Right ventricle myocardium inferior (tissue), 1 donor: ENCODE results near the gene ARHGAP19. TPM values are rescaled to one million over a fixed set of nuclear protein-coding genes. Genes with fewer than 3 reads are reported as not detected.
A peak's percentile ranks its signal among the peaks of the same experiment; 100 is the strongest.
"Not testable (repeated sequence)": the region's sequence is repeated elsewhere in the genome, so short reads cannot be mapped to it uniquely, and the experiment has no call there.

Experiments
- ATAC-seq: fragments of 200-7000 bp; cut with Tn5 transposase; one replicate; pipeline ENCODE4 v1.9.1; 2020; ENCODE audit warnings: mild to moderate bottlenecking, moderate library complexity
- DNase-seq: peaks from one replicate; pipeline ENCODE4 v3.0.0; 2021; ENCODE audit errors: missing footprints
- intact Hi-C: fragments of 100-400 bp; cut with DNase I; formaldehyde crosslinking; loops from one replicate; pipeline ENCODE4 v1.11.0; 2022
- total RNA-seq: library from RNA; stranded (reverse); fragmentation: NEBNext Ultra II Directional; extraction: Animal tissue kit (Norgen Biotek cat#: 25700); gene quantifications from one replicate; pipeline ENCODE4 v1.2.1, GENCODE V29; 2021
- donor health status: DM: no; HTN: yes; CAD: no; lungs with severe emphysema.

The ARHGAP19 gene
- total RNA-seq, 1 donor from 2014 or later: 5.6 TPM

GRCh38 chr10:97297556-97298222 is 5.3 kb upstream of the ARHGAP19 start:
- no peak for DNase-seq
- no peak for ATAC-seq
- intact Hi-C loops: no loop called here

- intact Hi-C loops: loop anchor here (5.0 kb wide), 1 partner anchor 44 kb away; no protein-coding TSS in a partner anchor
- no peak for ATAC-seq
Observed at GRCh38 chr10:97292862-97293198, 393 bp upstream of the ARHGAP19 start.

GRCh38 chr10:97291357-97292096 is 910 bp downstream of the ARHGAP19 start:
- DNase-seq (no peak), ATAC-seq (peak; percentile 2)
- intact Hi-C loops: loop anchor here (5.0 kb wide), 1 partner anchor 46 kb away; no protein-coding TSS in a partner anchor

More at GRCh38 chr10:97292862-97293198, 393 bp upstream of the ARHGAP19 start:
- DNase-seq: no peak

GRCh38 chr10:97290576-97291356 is 1.7 kb downstream of the ARHGAP19 start:
- intact Hi-C loops: loop anchor here (5.0 kb wide), 1 partner anchor 47 kb away; no protein-coding TSS in a partner anchor

GRCh38 chr10:97290076-97290475 is 2.4 kb downstream of the ARHGAP19 start:
- intact Hi-C loops: loop anchor here (5.0 kb wide), 1 partner anchor 47 kb away; no protein-coding TSS in a partner anchor
- not testable (repeated sequence) for ATAC-seq, DNase-seq

More at GRCh38 chr10:97290576-97291356, 1.7 kb downstream of the ARHGAP19 start:
- not testable (repeated sequence) for DNase-seq, ATAC-seq

- DNase-seq (no peak), ATAC-seq (no peak)
- intact Hi-C loops: loop anchor here (5.0 kb wide), 1 partner anchor 77 kb away; no protein-coding TSS in a partner anchor
Observed at GRCh38 chr10:97280783-97281182, 11.7 kb downstream of the ARHGAP19 start.

GRCh38 chr10:97279121-97279815 is 13.2 kb downstream of the ARHGAP19 start:
- no peak for DNase-seq
- ATAC-seq: no peak
- intact Hi-C loops: loop anchor here (2.0 kb wide), 1 partner anchor 54 kb away; no protein-coding TSS in a partner anchor

- peak; percentile 88 for ATAC-seq
- intact Hi-C loops: loop anchor here (2.0 kb wide), 1 partner anchor 54 kb away; no protein-coding TSS in a partner anchor
Observed at GRCh38 chr10:97278491-97278989, 13.9 kb downstream of the ARHGAP19 start.

GRCh38 chr10:97277551-97277950 is 14.9 kb downstream of the ARHGAP19 start:
- DNase-seq (no peak), ATAC-seq (no peak)
- intact Hi-C loops: no loop called here

More at GRCh38 chr10:97278491-97278989, 13.9 kb downstream of the ARHGAP19 start:
- no peak for DNase-seq

- ATAC-seq: no peak
- DNase-seq: no peak
- intact Hi-C loops: no loop called here
Observed at GRCh38 chr10:97274828-97275227, 17.6 kb downstream of the ARHGAP19 start.

GRCh38 chr10:97273700-97274099 is 18.7 kb downstream of the ARHGAP19 start:
- DNase-seq (no peak), ATAC-seq (no peak)
- intact Hi-C loops: no loop called here

- intact Hi-C loops: no loop called here
- DNase-seq (no peak), ATAC-seq (no peak)
Observed at GRCh38 chr10:97270523-97271154, 21.8 kb downstream of the ARHGAP19 start.

GRCh38 chr10:97267671-97268070 is 24.8 kb downstream of the ARHGAP19 start:
- intact Hi-C loops: no loop called here
- no peak for ATAC-seq
- no peak for DNase-seq

- DNase-seq, ATAC-seq, intact Hi-C loops: not testable (repeated sequence)
Observed at GRCh38 chr10:97265095-97265494, 27.3 kb downstream of the ARHGAP19 start.

GRCh38 chr10:97263971-97264370 is 28.5 kb downstream of the ARHGAP19 start:
- ATAC-seq (no peak), DNase-seq (no peak)
- intact Hi-C loops: no loop called here

GRCh38 chr10:97261656-97262055 is 30.8 kb downstream of the ARHGAP19 start:
- no peak for ATAC-seq
- intact Hi-C loops: no loop called here
- no peak for DNase-seq

GRCh38 chr10:97261183-97261582 is 31.3 kb downstream of the ARHGAP19 start:
- no peak for ATAC-seq
- no peak for DNase-seq
- intact Hi-C loops: no loop called here

GRCh38 chr10:97259119-97259518 is 33.3 kb downstream of the ARHGAP19 start:
- no peak for ATAC-seq
- no peak for DNase-seq
- intact Hi-C loops: no loop called here
